H9 (cell line): ENCODE data around the gene GSTP1. TPM values are rescaled to one million over a fixed set of nuclear protein-coding genes. Genes with fewer than 3 reads are reported as not detected.
"Not testable (repeated sequence)": the region's sequence is repeated elsewhere in the genome, so short reads cannot be mapped to it uniquely, and the experiment has no call there.

Source experiments
- DNase-seq: peaks from one replicate; pipeline ENCODE4 v3.0.0-alpha.2; 2017
- H2AFZ ChIP-seq: one replicate; pipeline ENCODE4 v1.6.1; 2013; ENCODE audit warnings: mild to moderate bottlenecking, low read length, control low read depth, moderate library complexity
- H2AK5ac ChIP-seq: 2 replicates; pipeline ENCODE4 v1.6.1; 2013; ENCODE audit warnings: low read length, control low read depth, mixed read lengths; ENCODE audit not compliant: insufficient read length
- H2BK120ac ChIP-seq: one replicate; pipeline ENCODE4 v1.6.1; 2013; ENCODE audit warnings: low read depth, mild to moderate bottlenecking, low read length, control low read depth, inconsistent platforms; ENCODE audit not compliant: poor library complexity, severe bottlenecking
- H2BK12ac ChIP-seq: 2 replicates; pipeline ENCODE4 v1.6.1; 2013; ENCODE audit warnings: low read length, control low read depth, mixed read lengths, low read depth; ENCODE audit not compliant: insufficient read length
- H2BK15ac ChIP-seq: 2 replicates; pipeline ENCODE4 v1.6.1; 2013; ENCODE audit warnings: low read depth, low read length, control low read depth
- H2BK20ac ChIP-seq: one replicate; pipeline ENCODE4 v1.6.1; 2013; ENCODE audit warnings: low read depth, mild to moderate bottlenecking, low read length, control low read depth, inconsistent platforms; ENCODE audit not compliant: poor library complexity, severe bottlenecking
- H2BK5ac ChIP-seq: 2 replicates; pipeline ENCODE4 v1.6.1; 2013; ENCODE audit warnings: low read length, control low read depth, mixed read lengths; ENCODE audit not compliant: insufficient read length
- H3K14ac ChIP-seq: 2 replicates; pipeline ENCODE4 v1.6.1; 2013; ENCODE audit warnings: low read length, control low read depth; ENCODE audit not compliant: insufficient read depth
- H3K18ac ChIP-seq: 2 replicates; pipeline ENCODE4 v1.6.1; 2013; ENCODE audit warnings: low read depth, mild to moderate bottlenecking, mixed read lengths, low read length, control low read depth; ENCODE audit not compliant: insufficient read length
- H3K23ac ChIP-seq: 2 replicates; pipeline ENCODE4 v1.6.1; 2013; ENCODE audit warnings: low read length, control low read depth, mixed read lengths, low read depth; ENCODE audit not compliant: insufficient read length
- H3K23me2 ChIP-seq: 2 replicates; pipeline ENCODE4 v1.6.1; 2013; ENCODE audit warnings: low read depth, mild to moderate bottlenecking, mixed read lengths, low read length, control low read depth; ENCODE audit not compliant: insufficient read length, poor library complexity, severe bottlenecking
- H3K27ac ChIP-seq: 2 replicates; pipeline ENCODE4 v1.5.1; 2013; ENCODE audit warnings: low read length, control low read depth, mixed read lengths, low read depth; ENCODE audit not compliant: insufficient read length
- H3K27me3 ChIP-seq: 2 replicates; pipeline ENCODE4 v1.6.1; 2013; ENCODE audit warnings: low read length, control low read depth, inconsistent platforms; ENCODE audit not compliant: insufficient read depth
- H3K4ac ChIP-seq: 2 replicates; pipeline ENCODE4 v1.6.1; 2013; ENCODE audit warnings: low read depth, mild to moderate bottlenecking, control low read depth, inconsistent platforms, low read length, moderate library complexity
- H3K4me1 ChIP-seq: 2 replicates; pipeline ENCODE4 v1.6.1; 2013; ENCODE audit warnings: low read length, control low read depth, inconsistent platforms; ENCODE audit not compliant: insufficient read depth
- H3K4me2 ChIP-seq: 2 replicates; pipeline ENCODE4 v1.6.1; 2013; ENCODE audit warnings: low read length, control low read depth, mixed read lengths; ENCODE audit not compliant: insufficient read length, insufficient read depth
- H3K56ac ChIP-seq: 2 replicates; pipeline ENCODE4 v1.6.1; 2013; ENCODE audit warnings: low read depth, mild to moderate bottlenecking, mixed read lengths, low read length, control low read depth; ENCODE audit not compliant: insufficient read length
- H3K79me1 ChIP-seq: 2 replicates; pipeline ENCODE4 v1.6.1; 2013; ENCODE audit warnings: low read depth, mild to moderate bottlenecking, moderate library complexity, low read length, control low read depth, inconsistent platforms; ENCODE audit not compliant: insufficient read depth, poor library complexity, severe bottlenecking
- H3K79me2 ChIP-seq: 2 replicates; pipeline ENCODE4 v1.6.1; 2013; ENCODE audit warnings: low read length, control low read depth, inconsistent platforms; ENCODE audit not compliant: insufficient read depth
- H3K9ac ChIP-seq: 2 replicates; pipeline ENCODE4 v1.6.1; 2013; ENCODE audit warnings: low read length, control low read depth, mixed read lengths; ENCODE audit not compliant: insufficient read length; ENCODE audit errors: extremely low read depth
- H3K9me3 ChIP-seq: one replicate; pipeline ENCODE4 v1.6.1; 2013; ENCODE audit warnings: low read depth, low read length, inconsistent platforms; ENCODE audit not compliant: control insufficient read depth
- H3T11ph ChIP-seq: one replicate; pipeline ENCODE4 v1.6.1; 2013; ENCODE audit warnings: mild to moderate bottlenecking, low read length, control low read depth, inconsistent platforms
- H4K20me1 ChIP-seq: one replicate; pipeline ENCODE4 v1.6.1; 2013; ENCODE audit not compliant: control insufficient read depth, insufficient read length, insufficient read depth
- H4K5ac ChIP-seq: 2 replicates; pipeline ENCODE4 v1.6.1; 2013; ENCODE audit warnings: low read depth, mild to moderate bottlenecking, mixed read lengths, low read length, control low read depth; ENCODE audit not compliant: insufficient read length
- H4K8ac ChIP-seq: replicated peaks from 2 replicates; pipeline ENCODE4 v1.6.1; 2013; ENCODE audit warnings: low read length, control low read depth, mixed read lengths, low read depth; ENCODE audit not compliant: insufficient read length
- H4K91ac ChIP-seq: 2 replicates; pipeline ENCODE4 v1.6.1; 2013; ENCODE audit warnings: low read depth, mild to moderate bottlenecking, moderate library complexity, mixed read lengths, low read length, control low read depth; ENCODE audit not compliant: insufficient read length
- H3K27ac Mint-ChIP-seq, 3 experiments: 2 replicates in 2 of 3; 3 replicates in 1 of 3; pipeline ENCODE4 v1.8.0; 2020 to 2021; ENCODE audit warnings: mixed read lengths in 3 of 3, mild to moderate bottlenecking in 1 of 3, moderate library complexity in 1 of 3
- H3K27me3 Mint-ChIP-seq: 2 replicates; pipeline ENCODE4 v1.8.0; 2021; ENCODE audit warnings: low read depth, mild to moderate bottlenecking, moderate library complexity, mixed read lengths
- H3K36me3 Mint-ChIP-seq, 3 experiments: 2 replicates in 2 of 3; 3 replicates in 1 of 3; pipeline ENCODE4 v1.8.0; 2020 to 2021; ENCODE audit warnings: low read depth in 3 of 3, mixed read lengths in 3 of 3; ENCODE audit not compliant: insufficient read depth in 1 of 3
- H3K4me1 Mint-ChIP-seq, 2 experiments: 2 replicates each; pipeline ENCODE4 v1.8.0; 2020; ENCODE audit warnings: mixed read lengths in 2 of 2
- H3K4me3 Mint-ChIP-seq, 2 experiments: 2 replicates in 1 of 2; 3 replicates in 1 of 2; pipeline ENCODE4 v1.8.0; 2020 to 2021; ENCODE audit warnings: mild to moderate bottlenecking in 2 of 2, mixed read lengths in 2 of 2, moderate library complexity in 1 of 2
- H3K9me3 Mint-ChIP-seq, 2 experiments: 2 replicates in 1 of 2; 3 replicates in 1 of 2; pipeline ENCODE4 v1.8.0; 2020; ENCODE audit warnings: mild to moderate bottlenecking in 2 of 2, mixed read lengths in 2 of 2, moderate library complexity in 1 of 2
- total RNA-seq: library from RNA; stranded (reverse); gene quantifications from 2 replicates; pipeline ENCODE4 v1.2.1, GENCODE V29; 2021
- TF ChIP-seq, protein P1 (sequence below): fragments of 200-600 bp; sonication (generic); conservative IDR thresholded peaks from 3 replicates; pipeline ENCODE4 v1.8.0; 2021; ENCODE audit warnings: antibody characterized with exemption, mild to moderate bottlenecking

GSTP1 gene
- total RNA-seq, 1 experiment from 2014 or later, result 1,469 TPM

DNA sequence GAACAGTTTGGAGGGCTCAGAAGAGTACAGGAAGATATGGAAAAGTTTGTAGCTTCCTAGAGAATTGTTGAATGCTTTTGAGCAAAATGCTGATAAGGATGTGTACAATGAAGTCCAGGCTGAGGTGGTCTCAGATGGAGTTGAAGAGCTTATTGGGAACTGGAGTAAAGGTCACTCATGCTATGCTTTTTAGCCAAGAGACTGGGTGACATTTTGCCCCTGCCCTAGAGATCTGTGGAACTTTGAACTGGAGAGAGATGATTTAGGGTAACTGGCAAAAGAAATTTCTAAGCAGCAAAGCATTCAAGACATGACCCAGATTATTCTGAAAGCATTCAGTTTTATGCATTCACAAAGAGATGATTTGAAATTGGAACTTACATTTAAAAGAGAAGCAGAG lies 32.5 kb upstream of the GSTP1 start:
- H3K23me2 ChIP-seq, result no peaks in the 10 kb centered on the region
- no peak overlapping the region for H4K5ac ChIP-seq
- Mint-ChIP-seq H3K4me1 (no peaks in the 10 kb centered on the region), H3K27ac (no peak overlapping the region), H3K9me3 (peaks cover 26 to 29% of the 10 kb centered on the region in 2 experiments), H3K4me3 (no peak overlapping the region; a peak in 1 of 5 replicates), H3K27me3 (peaks cover 22% of the 10 kb centered on the region), H3K36me3 (peaks cover 5 to 11% (median 8%) of the 10 kb centered on the region in 3 experiments)
- no peak overlapping the region for H3T11ph ChIP-seq
- no peak overlapping the region for H2AK5ac ChIP-seq
- H4K20me1 ChIP-seq, result no peaks in the 10 kb centered on the region
- H3K23ac ChIP-seq, result no peak overlapping the region
- no peak for DNase-seq
- no peak overlapping the region for H2BK15ac ChIP-seq
- no peak overlapping the region for H4K91ac ChIP-seq
- TF ChIP-seq, protein P1, sequence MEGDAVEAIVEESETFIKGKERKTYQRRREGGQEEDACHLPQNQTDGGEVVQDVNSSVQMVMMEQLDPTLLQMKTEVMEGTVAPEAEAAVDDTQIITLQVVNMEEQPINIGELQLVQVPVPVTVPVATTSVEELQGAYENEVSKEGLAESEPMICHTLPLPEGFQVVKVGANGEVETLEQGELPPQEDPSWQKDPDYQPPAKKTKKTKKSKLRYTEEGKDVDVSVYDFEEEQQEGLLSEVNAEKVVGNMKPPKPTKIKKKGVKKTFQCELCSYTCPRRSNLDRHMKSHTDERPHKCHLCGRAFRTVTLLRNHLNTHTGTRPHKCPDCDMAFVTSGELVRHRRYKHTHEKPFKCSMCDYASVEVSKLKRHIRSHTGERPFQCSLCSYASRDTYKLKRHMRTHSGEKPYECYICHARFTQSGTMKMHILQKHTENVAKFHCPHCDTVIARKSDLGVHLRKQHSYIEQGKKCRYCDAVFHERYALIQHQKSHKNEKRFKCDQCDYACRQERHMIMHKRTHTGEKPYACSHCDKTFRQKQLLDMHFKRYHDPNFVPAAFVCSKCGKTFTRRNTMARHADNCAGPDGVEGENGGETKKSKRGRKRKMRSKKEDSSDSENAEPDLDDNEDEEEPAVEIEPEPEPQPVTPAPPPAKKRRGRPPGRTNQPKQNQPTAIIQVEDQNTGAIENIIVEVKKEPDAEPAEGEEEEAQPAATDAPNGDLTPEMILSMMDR, result no peak
- no peak overlapping the region for H3K27ac ChIP-seq
- H2BK12ac ChIP-seq, result no peak overlapping the region
- no peak overlapping the region for H2BK5ac ChIP-seq
- no peaks in the 10 kb centered on the region for H3K9me3 ChIP-seq
- H3K4ac ChIP-seq, result no peak overlapping the region
- H3K79me1 ChIP-seq, result no peaks in the 10 kb centered on the region
- no peak overlapping the region for H2BK120ac ChIP-seq
- H3K14ac ChIP-seq, result no peak overlapping the region
- H3K79me2 ChIP-seq, result no peaks in the 10 kb centered on the region
- H3K4me2 ChIP-seq, result no peak overlapping the region
- no peak overlapping the region for H2AFZ ChIP-seq
- no peak overlapping the region for H3K9ac ChIP-seq
- H2BK20ac ChIP-seq, result no peak overlapping the region
- H4K8ac ChIP-seq, result no peak overlapping the region
- H3K56ac ChIP-seq, result no peak overlapping the region
- no peak overlapping the region for H3K18ac ChIP-seq
- no peaks in the 10 kb centered on the region for H3K27me3 ChIP-seq
- H3K4me1 ChIP-seq, result no peaks in the 10 kb centered on the region

DNA sequence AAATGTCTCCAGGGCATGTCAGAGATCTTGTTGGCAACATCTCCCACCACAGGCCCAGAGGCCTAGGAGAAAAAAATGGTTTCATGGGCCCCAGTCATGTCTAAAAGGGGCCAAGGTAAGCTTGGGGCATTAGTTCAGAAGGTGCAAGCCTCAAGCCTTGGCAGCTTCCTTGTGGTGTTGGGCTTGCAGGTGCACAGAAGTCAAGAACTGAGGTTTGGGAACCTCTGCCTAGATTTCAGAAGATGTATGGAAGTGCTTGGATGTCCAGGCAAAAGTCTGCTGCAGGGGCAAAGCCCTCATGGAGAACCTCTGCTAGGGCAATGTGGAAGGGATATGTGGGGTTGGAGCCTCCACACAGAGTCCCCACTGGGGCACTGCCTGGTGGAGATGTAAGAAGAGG lies 31.9 kb upstream of the GSTP1 start:
- H3K18ac ChIP-seq, H3T11ph ChIP-seq, H4K8ac ChIP-seq, H4K91ac ChIP-seq, H2BK20ac ChIP-seq, H3K23me2 ChIP-seq, H2BK15ac ChIP-seq, H3K4ac ChIP-seq, H3K9me3 ChIP-seq, H3K9ac ChIP-seq, H2BK5ac ChIP-seq, H3K27ac ChIP-seq, H3K27ac Mint-ChIP-seq, H2BK120ac ChIP-seq, DNase-seq, H2AFZ ChIP-seq, H3K4me2 ChIP-seq, H3K56ac ChIP-seq, H3K4me1 ChIP-seq, H2AK5ac ChIP-seq, H3K79me2 ChIP-seq, H2BK12ac ChIP-seq, H3K4me3 Mint-ChIP-seq, H3K4me1 Mint-ChIP-seq, H3K23ac ChIP-seq, H4K5ac ChIP-seq, H3K27me3 ChIP-seq, H4K20me1 ChIP-seq, H3K14ac ChIP-seq, H3K79me1 ChIP-seq: not testable (repeated sequence)
- Mint-ChIP-seq H3K36me3 (peaks cover 5 to 11% (median 8%) of the 10 kb centered on the region in 3 experiments), H3K9me3 (peaks cover 26 to 29% of the 10 kb centered on the region in 2 experiments), H3K27me3 (peaks cover 22% of the 10 kb centered on the region)
